Neural cell (in vitro differentiated cells): ENCODE data around the gene ADAMTS2. TPM values are rescaled to one million over a fixed set of nuclear protein-coding genes. Genes with fewer than 3 reads are reported as not detected.

Experiments used
- H2AFZ ChIP-seq: fragments of 200-600, 300-800 bp; sonication (generic), shearing (Covaris generic); 2 replicates; pipeline ENCODE4 v1.6.0; 2014; ENCODE audit warnings: low read depth, mild to moderate bottlenecking, antibody characterized with exemption, low read length, moderate library complexity
- H3F3A ChIP-seq: fragments of 200-600 bp; shearing (Covaris generic); 2 replicates; pipeline ENCODE4 v1.6.1; 2016; ENCODE audit warnings: mild to moderate bottlenecking, moderate library complexity, mixed read lengths, antibody characterized with exemption, low read length; ENCODE audit not compliant: insufficient read depth, poor library complexity, severe bottlenecking
- H3K27ac ChIP-seq: fragments of 200-600, 300-800 bp; sonication (generic), shearing (Covaris generic); 2 replicates; pipeline ENCODE4 v1.5.1; 2014; ENCODE audit warnings: mild to moderate bottlenecking, low read length, moderate library complexity
- H3K27me3 ChIP-seq: fragments of 300-800, 200-600 bp; sonication (generic), shearing (Covaris generic); 2 replicates; pipeline ENCODE4 v1.6.0; 2014; ENCODE audit warnings: mild to moderate bottlenecking, low read depth, low read length, moderate library complexity; ENCODE audit not compliant: insufficient read depth
- H3K36me3 ChIP-seq: fragments of 300-800, 200-600 bp; sonication (generic), shearing (Covaris generic); 2 replicates; pipeline ENCODE4 v1.5.1; 2014; ENCODE audit warnings: mild to moderate bottlenecking, antibody characterized with exemption, low read length, moderate library complexity; ENCODE audit not compliant: insufficient read depth
- H3K4me2 ChIP-seq: fragments of 300-800, 200-600 bp; sonication (generic), shearing (Covaris generic); 2 replicates; pipeline ENCODE4 v1.6.0; 2014; ENCODE audit warnings: mild to moderate bottlenecking, low read length
- H3K4me3 ChIP-seq: fragments of 300-800, 200-600 bp; sonication (generic), shearing (Covaris generic); 2 replicates; pipeline ENCODE4 v1.5.1; 2014; ENCODE audit warnings: mild to moderate bottlenecking, low read length, moderate library complexity
- H3K79me2 ChIP-seq: fragments of 200-600 bp; shearing (Covaris generic); replicated peaks from 2 replicates; pipeline ENCODE4 v1.6.0; 2014; ENCODE audit warnings: mild to moderate bottlenecking, low read length, moderate library complexity; ENCODE audit not compliant: insufficient read depth
- H3K9ac ChIP-seq: fragments of 300-800, 200-600 bp; sonication (generic), shearing (Covaris generic); 2 replicates; pipeline ENCODE4 v1.6.1; 2016; ENCODE audit warnings: mild to moderate bottlenecking, low read length, mixed read lengths
- H3K9me2 ChIP-seq: fragments of 200-600 bp; shearing (Covaris generic); 2 replicates; pipeline ENCODE4 v1.6.1; 2016; ENCODE audit warnings: mild to moderate bottlenecking, low read length, mixed read lengths; ENCODE audit not compliant: insufficient read depth
- H3K9me3 ChIP-seq: fragments of 200-600, 300-800 bp; sonication (generic), shearing (Covaris generic); 2 replicates; pipeline ENCODE4 v1.6.1; 2016; ENCODE audit warnings: mild to moderate bottlenecking, mixed run types, low read length, moderate library complexity, mixed read lengths
- H4K20me1 ChIP-seq: fragments of 200-600 bp; shearing (Covaris generic); 2 replicates; pipeline ENCODE4 v1.6.1; 2016; ENCODE audit warnings: mild to moderate bottlenecking, mixed run types; ENCODE audit not compliant: insufficient read depth
- CTCF ChIP-seq: fragments of 450-650 bp; IDR thresholded peaks from 2 replicates; pipeline ENCODE4 v1.5.1; 2014; ENCODE audit warnings: antibody characterized with exemption, mild to moderate bottlenecking, moderate library complexity; ENCODE audit not compliant: poor library complexity, severe bottlenecking
- EP300 ChIP-seq: fragments of 450-650 bp; conservative IDR thresholded peaks from 2 replicates; pipeline ENCODE4 v1.6.1; 2014; ENCODE audit warnings: antibody characterized with exemption, mild to moderate bottlenecking, moderate library complexity; ENCODE audit not compliant: poor library complexity, severe bottlenecking
- EZH2 ChIP-seq: fragments of 200-600, 300-800 bp; shearing (Covaris generic), sonication (generic); IDR thresholded peaks from 2 replicates; pipeline ENCODE4 v1.6.1; 2014; ENCODE audit warnings: antibody characterized with exemption, low read length, borderline replicate concordance, mild to moderate bottlenecking; ENCODE audit not compliant: insufficient read depth, poor library complexity, severe bottlenecking
- MXI1 ChIP-seq: fragments of 450-650 bp; conservative IDR thresholded peaks from 2 replicates; pipeline ENCODE4 v1.6.1; 2014; ENCODE audit warnings: antibody characterized with exemption, mild to moderate bottlenecking; ENCODE audit not compliant: poor library complexity, severe bottlenecking
- POLR2AphosphoS5 ChIP-seq: IDR thresholded peaks from 2 replicates; pipeline ENCODE4 v1.6.1; 2012
- RAD21 ChIP-seq: fragments of 450-650 bp; conservative IDR thresholded peaks from 2 replicates; pipeline ENCODE4 v1.6.1; 2014; ENCODE audit warnings: antibody characterized with exemption, mild to moderate bottlenecking, moderate library complexity
- SMC3 ChIP-seq: fragments of 450-650 bp; conservative IDR thresholded peaks from 2 replicates; pipeline ENCODE4 v1.6.1; 2014; ENCODE audit warnings: antibody characterized with exemption, mild to moderate bottlenecking, moderate library complexity; ENCODE audit not compliant: poor library complexity
- TAF1 ChIP-seq: IDR thresholded peaks from 2 replicates; pipeline ENCODE4 v1.6.1; 2012; ENCODE audit warnings: low read depth
- polyA plus RNA-seq: library from polyadenylated mRNA; depleted of rRNA; stranded (reverse); fragments of >200 nt; gene quantifications from 2 replicates; pipeline ENCODE4 v1.2.3, GENCODE V29; 2014
- TF ChIP-seq, protein P1 (sequence below): IDR thresholded peaks from 2 replicates; pipeline ENCODE4 v1.6.1; 2012; ENCODE audit warnings: borderline replicate concordance

Gene ADAMTS2
- polyA plus RNA-seq, 1 donor from 2014 or later, result 0.61 TPM

- no peak overlapping the region for H3K9ac ChIP-seq
- H3K9me3 ChIP-seq, result no peaks in the 10 kb centered on the region
Measured at GRCh38 chr5:179340465-179340864, 4.8 kb downstream of the ADAMTS2 start.

DNA sequence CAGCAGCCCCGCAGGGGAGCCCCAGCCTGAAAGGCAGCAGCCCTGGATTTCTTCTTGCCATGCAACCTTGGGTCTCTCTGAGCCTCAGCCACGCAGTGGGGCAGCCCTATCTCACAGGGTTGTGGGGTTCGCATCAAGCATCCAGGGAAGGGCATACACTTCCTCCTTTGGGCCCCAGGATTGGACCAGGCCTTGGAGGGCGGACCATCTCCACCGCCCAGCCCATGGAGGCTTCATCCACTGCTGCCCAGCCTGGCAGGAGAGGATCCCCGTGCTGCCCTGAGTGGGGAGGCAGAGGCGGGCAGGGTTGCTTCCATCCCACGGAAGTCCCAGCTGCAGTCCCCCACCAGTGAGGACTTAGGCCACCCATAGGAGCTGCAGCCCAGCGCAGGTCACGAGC lies 5.3 kb downstream of the ADAMTS2 start:
- H3K27me3 ChIP-seq, result peaks cover 33% of the 10 kb centered on the region
- H3K79me2 ChIP-seq, result no peaks in the 10 kb centered on the region
- H3K9me3 ChIP-seq, result no peaks in the 10 kb centered on the region

More at GRCh38 chr5:179340465-179340864, 4.8 kb downstream of the ADAMTS2 start:
- H3K9me2 ChIP-seq, result no peaks in the 10 kb centered on the region
- H3F3A ChIP-seq, result peaks cover 3% of the 10 kb centered on the region
- no peaks in the 10 kb centered on the region for H3K79me2 ChIP-seq
- no peak overlapping the region for H2AFZ ChIP-seq
- no peak overlapping the region for H3K27ac ChIP-seq
- peaks cover 33% of the 10 kb centered on the region for H3K27me3 ChIP-seq
- no peak overlapping the region for H3K4me2 ChIP-seq
- no peak overlapping the region for H3K4me3 ChIP-seq
- H4K20me1 ChIP-seq, result no peaks in the 10 kb centered on the region
- no peak for TF ChIP-seq TAF1
- TF ChIP-seq EP300, result no peak
- TF ChIP-seq, protein P1, sequence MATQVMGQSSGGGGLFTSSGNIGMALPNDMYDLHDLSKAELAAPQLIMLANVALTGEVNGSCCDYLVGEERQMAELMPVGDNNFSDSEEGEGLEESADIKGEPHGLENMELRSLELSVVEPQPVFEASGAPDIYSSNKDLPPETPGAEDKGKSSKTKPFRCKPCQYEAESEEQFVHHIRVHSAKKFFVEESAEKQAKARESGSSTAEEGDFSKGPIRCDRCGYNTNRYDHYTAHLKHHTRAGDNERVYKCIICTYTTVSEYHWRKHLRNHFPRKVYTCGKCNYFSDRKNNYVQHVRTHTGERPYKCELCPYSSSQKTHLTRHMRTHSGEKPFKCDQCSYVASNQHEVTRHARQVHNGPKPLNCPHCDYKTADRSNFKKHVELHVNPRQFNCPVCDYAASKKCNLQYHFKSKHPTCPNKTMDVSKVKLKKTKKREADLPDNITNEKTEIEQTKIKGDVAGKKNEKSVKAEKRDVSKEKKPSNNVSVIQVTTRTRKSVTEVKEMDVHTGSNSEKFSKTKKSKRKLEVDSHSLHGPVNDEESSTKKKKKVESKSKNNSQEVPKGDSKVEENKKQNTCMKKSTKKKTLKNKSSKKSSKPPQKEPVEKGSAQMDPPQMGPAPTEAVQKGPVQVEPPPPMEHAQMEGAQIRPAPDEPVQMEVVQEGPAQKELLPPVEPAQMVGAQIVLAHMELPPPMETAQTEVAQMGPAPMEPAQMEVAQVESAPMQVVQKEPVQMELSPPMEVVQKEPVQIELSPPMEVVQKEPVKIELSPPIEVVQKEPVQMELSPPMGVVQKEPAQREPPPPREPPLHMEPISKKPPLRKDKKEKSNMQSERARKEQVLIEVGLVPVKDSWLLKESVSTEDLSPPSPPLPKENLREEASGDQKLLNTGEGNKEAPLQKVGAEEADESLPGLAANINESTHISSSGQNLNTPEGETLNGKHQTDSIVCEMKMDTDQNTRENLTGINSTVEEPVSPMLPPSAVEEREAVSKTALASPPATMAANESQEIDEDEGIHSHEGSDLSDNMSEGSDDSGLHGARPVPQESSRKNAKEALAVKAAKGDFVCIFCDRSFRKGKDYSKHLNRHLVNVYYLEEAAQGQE, result no peak
- TF ChIP-seq SMC3, result no peak
- no peak for TF ChIP-seq CTCF
- no peak for TF ChIP-seq EZH2
- no peak for TF ChIP-seq MXI1
- TF ChIP-seq POLR2AphosphoS5, result no peak
- TF ChIP-seq RAD21, result no peak
- no peaks in the 10 kb centered on the region for H3K36me3 ChIP-seq

More for the DNA sequence above, 5.3 kb downstream of the ADAMTS2 start:
- Histone ChIP-seq H3K9me2 (no peaks in the 10 kb centered on the region), H3F3A (peaks cover 3% of the 10 kb centered on the region), H3K4me2 (no peak overlapping the region), H2AFZ (no peak overlapping the region), H3K9ac (no peak overlapping the region), H3K36me3 (no peaks in the 10 kb centered on the region), H3K4me3 (no peak overlapping the region), H3K27ac (no peak overlapping the region), H4K20me1 (no peaks in the 10 kb centered on the region)
- TF ChIP-seq, protein P1, result no peak
- TF ChIP-seq TAF1 (no peak), CTCF (no peak), SMC3 (no peak), EZH2 (no peak), EP300 (no peak), RAD21 (no peak)
